Gastrocnemius medialis (tissue), 4 donors: ENCODE data around the gene AGFG2. TPM values are rescaled to one million over a fixed set of nuclear protein-coding genes. Genes with fewer than 3 reads are reported as not detected.

ENCODE experiments used
- ATAC-seq, 2 donors: fragments of 150-250 bp; one replicate each; pipeline ENCODE4 v1.9.1; 2016
- DNase-seq, 2 donors: peaks; one replicate each; pipeline ENCODE4 v3.0.0-alpha.2; 2019
- H3K27ac ChIP-seq, 4 donors: fragments of 200-600 bp; sonication (generic); 1 replicate in 1 of 4; 2 replicates in 3 of 4; pipeline ENCODE4 v1.5.1; 2016 to 2018; ENCODE audit warnings: mild to moderate bottlenecking in 2 of 4, moderate library complexity in 1 of 4
- H3K27me3 ChIP-seq, 3 donors: fragments of 200-600 bp; sonication (generic) in 2 of 3; 1 replicate in 1 of 3; 2 replicates in 2 of 3; pipeline versions ENCODE4 v1.5.1 to v1.6.0; 2016 to 2019; ENCODE audit warnings: mild to moderate bottlenecking in 1 of 3, moderate library complexity in 1 of 3
- H3K36me3 ChIP-seq, 2 donors: fragments of 200-600 bp; sonication (generic) in 1 of 2; one replicate each; pipeline ENCODE4 v1.5.1; 2017 to 2018
- H3K4me1 ChIP-seq, 2 donors: fragments of 200-600 bp; sonication (generic) in 1 of 2; one replicate each; pipeline ENCODE4 v1.5.1; 2016 to 2017; ENCODE audit warnings: mild to moderate bottlenecking in 2 of 2
- H3K4me3 ChIP-seq, 4 donors: fragments of 200-600 bp; sonication (generic) in 3 of 4; 1 replicate in 1 of 4; 2 replicates in 3 of 4; pipeline ENCODE4 v1.5.1; 2016 to 2019; ENCODE audit warnings: mild to moderate bottlenecking in 2 of 4
- H3K9me3 ChIP-seq, 3 donors: fragments of 200-600 bp; sonication (generic) in 2 of 3; 1 replicate in 1 of 3; 2 replicates in 2 of 3; pipeline ENCODE4 v1.5.1; 2016 to 2019
- POLR2A ChIP-seq, 2 donors: fragments of 450-650 bp; IDR thresholded peaks; one replicate each; pipeline ENCODE4 v1.6.1; 2017; ENCODE audit warnings: antibody characterized with exemption in 2 of 2, mild to moderate bottlenecking in 2 of 2, moderate library complexity in 2 of 2
- in situ Hi-C, 4 donors: fragments of 200-750 bp; cut with MboI; loops; one replicate each; pipeline versions ENCODE4 v1.15.0 to v1.8.0; 2017; ENCODE audit warnings: low sequenced_read_pairs in 4 of 4
- intact Hi-C: fragments of 100-400 bp; cut with DNase I; formaldehyde crosslinking; loops from one replicate; pipeline ENCODE4 v1.15.1; 2023; ENCODE audit warnings: low total_unique reads
- total RNA-seq, 4 donors: library from RNA; depleted of rRNA; stranded (reverse); fragments of >200 nt; gene quantifications; one replicate each; pipeline versions ENCODE4 v1.1.0 to v1.2.3, GENCODE V29; 2016
- TF ChIP-seq, protein P1 (sequence below), 5 experiments: fragments of 450-650 bp in 3 of 5; fragments of 200-600 bp in 2 of 5; sonication (generic) in 2 of 5; IDR thresholded peaks in 4 of 5; conservative IDR thresholded peaks in 1 of 5; 1 replicate in 4 of 5; 2 replicates in 1 of 5; pipeline ENCODE4 v1.5.1; 2016 to 2019; ENCODE audit warnings: antibody characterized with exemption in 5 of 5, mild to moderate bottlenecking in 3 of 5, moderate library complexity in 3 of 5

The AGFG2 gene
- total RNA-seq, 4 donors from 2014 or later = 10.7 to 16.4 (median 13.5) TPM

DNA sequence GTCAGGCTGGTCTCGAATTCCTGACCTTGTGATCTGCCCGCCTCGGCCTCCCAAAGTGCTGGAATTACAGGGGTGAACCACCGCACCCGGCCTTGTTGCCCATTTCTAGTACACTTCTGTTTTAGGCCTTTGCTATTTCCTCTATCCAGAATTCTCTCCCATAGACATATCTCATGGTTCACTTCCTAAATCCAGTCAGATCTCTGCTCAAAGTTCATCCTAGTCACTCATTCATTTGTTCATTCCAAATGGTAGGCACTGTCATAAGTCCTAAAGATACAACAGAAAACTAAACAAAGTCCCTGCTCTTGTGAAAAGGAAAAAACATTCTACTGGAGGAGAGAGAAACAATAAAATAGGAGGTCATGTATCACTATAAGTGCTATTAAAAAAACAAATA is 71.0 kb downstream of the AGFG2 start:
- H3K27me3 ChIP-seq = peaks cover 0 to 5% (median 2%) of the 10 kb centered on the region in 3 donors
- no peak overlapping the region for H3K27ac ChIP-seq
- H3K36me3 ChIP-seq = no peaks in the 10 kb centered on the region
- TF ChIP-seq POLR2A (IDR thresholded peaks at IDR 0.05) = no peak
- TF ChIP-seq, protein P1, sequence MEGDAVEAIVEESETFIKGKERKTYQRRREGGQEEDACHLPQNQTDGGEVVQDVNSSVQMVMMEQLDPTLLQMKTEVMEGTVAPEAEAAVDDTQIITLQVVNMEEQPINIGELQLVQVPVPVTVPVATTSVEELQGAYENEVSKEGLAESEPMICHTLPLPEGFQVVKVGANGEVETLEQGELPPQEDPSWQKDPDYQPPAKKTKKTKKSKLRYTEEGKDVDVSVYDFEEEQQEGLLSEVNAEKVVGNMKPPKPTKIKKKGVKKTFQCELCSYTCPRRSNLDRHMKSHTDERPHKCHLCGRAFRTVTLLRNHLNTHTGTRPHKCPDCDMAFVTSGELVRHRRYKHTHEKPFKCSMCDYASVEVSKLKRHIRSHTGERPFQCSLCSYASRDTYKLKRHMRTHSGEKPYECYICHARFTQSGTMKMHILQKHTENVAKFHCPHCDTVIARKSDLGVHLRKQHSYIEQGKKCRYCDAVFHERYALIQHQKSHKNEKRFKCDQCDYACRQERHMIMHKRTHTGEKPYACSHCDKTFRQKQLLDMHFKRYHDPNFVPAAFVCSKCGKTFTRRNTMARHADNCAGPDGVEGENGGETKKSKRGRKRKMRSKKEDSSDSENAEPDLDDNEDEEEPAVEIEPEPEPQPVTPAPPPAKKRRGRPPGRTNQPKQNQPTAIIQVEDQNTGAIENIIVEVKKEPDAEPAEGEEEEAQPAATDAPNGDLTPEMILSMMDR (IDR thresholded peaks at IDR 0.05 in 4 of 5, conservative IDR thresholded peaks at IDR 0.05 in 1 of 5) = no peak
- peaks cover 3 to 19% of the 10 kb centered on the region in 2 donors for H3K4me1 ChIP-seq
- no peak overlapping the region for H3K4me3 ChIP-seq
- H3K9me3 ChIP-seq = no peaks in the 10 kb centered on the region
- ATAC-seq = no peak
- DNase-seq = no peak
- intact Hi-C loops = loop anchor here (5.0 to 10.0 kb wide), 4 partner anchors 82 to 1465 kb away; partner anchors contain the start of genes GIGYF1, POP7 and TRIP6
- in situ Hi-C loops = no loop called here

- H3K9me3 ChIP-seq = no peaks in the 10 kb centered on the region
- H3K4me3 ChIP-seq = peak within 1 kb of the TSS; percentile 69 to 91 (median 76)
- peak; percentile 99 to 100 for ATAC-seq
- peak; percentile 74 to 75 for TF ChIP-seq POLR2A (IDR thresholded peaks at IDR 0.05)
- TF ChIP-seq, protein P1 (IDR thresholded peaks at IDR 0.05 in 4 of 5, conservative IDR thresholded peaks at IDR 0.05 in 1 of 5) = no peak
- peak; percentile 98 to 99 for DNase-seq
- H3K27me3 ChIP-seq = no peaks in the 10 kb centered on the region
- intact Hi-C loops = loop anchor here (1.0 to 10.0 kb wide), 5 partner anchors 26 to 253 kb away; partner anchors contain the start of genes FBXO24, GIGYF1, GNB2 and LRCH4
- no peaks in the 10 kb centered on the region for H3K36me3 ChIP-seq
- in situ Hi-C loops = no loop called here
- H3K4me1 ChIP-seq = peaks cover 0 to 14% of the 10 kb centered on the region in 2 donors
- peak within 1 kb of the TSS; percentile 90 to 99 (median 96) for H3K27ac ChIP-seq
These were observed 73.2 kb downstream of the AGFG2 start, which contains the start of gene MOSPD3 for GRCh38 chr7:100611983-100612729. Gene MOSPD3 (plus strand): TSS chr7:100612540. CDS start chr7:100612792, 252 bp downstream.

GRCh38 chr7:100612730-100613390 is 73.9 kb downstream of the AGFG2 start:
- Histone ChIP-seq H3K4me1 (peaks cover 0 to 14% of the 10 kb centered on the region in 2 donors), H3K27me3 (no peaks in the 10 kb centered on the region), H3K4me3 (peak overlapping the region; percentile 69 to 91 (median 76)), H3K27ac (peak overlapping the region; percentile 90 to 99 (median 96)), H3K9me3 (no peaks in the 10 kb centered on the region), H3K36me3 (no peaks in the 10 kb centered on the region)
- in situ Hi-C loops = no loop called here
- ATAC-seq = no peak
- no peak for TF ChIP-seq POLR2A (IDR thresholded peaks at IDR 0.05)
- TF ChIP-seq, protein P1 (IDR thresholded peaks at IDR 0.05 in 4 of 5, conservative IDR thresholded peaks at IDR 0.05 in 1 of 5) = peak in 1 of 5 experiments; percentile 11
- intact Hi-C loops = loop anchor here (1.0 to 10.0 kb wide), 5 partner anchors 27 to 252 kb away; partner anchors contain the start of genes FBXO24, GIGYF1, GNB2 and LRCH4
- no peak for DNase-seq

DNA sequence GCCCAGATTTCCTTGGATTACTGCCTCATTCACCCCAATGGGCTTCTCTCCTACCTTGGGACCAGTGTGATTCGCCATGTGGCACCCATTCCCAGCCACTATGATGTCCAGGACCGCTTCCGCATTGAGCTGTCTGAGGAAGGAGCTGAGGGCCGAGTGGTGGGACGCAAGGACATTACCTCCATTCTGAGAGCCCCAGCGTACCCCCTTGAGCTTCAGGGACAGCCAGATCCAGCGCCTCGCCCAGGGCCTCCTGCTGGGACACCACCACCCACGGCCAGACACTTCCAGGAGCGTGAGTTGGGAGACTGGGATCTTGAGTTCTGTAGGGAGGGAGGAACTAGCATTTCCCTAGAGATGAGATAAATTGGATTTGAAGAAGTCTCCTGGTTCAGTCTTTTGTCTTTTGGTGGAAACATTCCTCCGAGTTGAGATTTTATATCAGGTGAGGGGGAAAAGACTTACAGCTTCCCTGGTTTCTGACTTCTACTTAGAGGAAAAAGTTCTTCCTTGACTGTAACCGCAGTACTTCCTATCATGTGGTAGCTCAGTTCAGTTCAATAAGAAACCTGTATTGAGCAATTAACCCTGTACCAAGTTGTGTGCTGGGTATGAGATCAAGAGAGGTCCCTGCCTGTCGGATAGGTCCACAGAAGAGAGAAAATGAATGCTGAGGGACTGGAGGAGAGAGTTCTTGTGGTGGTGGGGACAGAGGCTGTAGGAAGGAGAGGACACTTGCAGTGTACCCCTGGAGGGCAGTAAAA is 74.6 kb downstream of the AGFG2 start:
- Histone ChIP-seq H3K9me3 (no peaks in the 10 kb centered on the region), H3K27me3 (no peaks in the 10 kb centered on the region), H3K4me3 (peak overlapping the region in 2 of 4 donors; percentile 74 to 78), H3K27ac (no peak overlapping the region), H3K4me1 (peaks cover 0 to 14% of the 10 kb centered on the region in 2 donors), H3K36me3 (no peaks in the 10 kb centered on the region)
- in situ Hi-C loops = no loop called here
- intact Hi-C loops = loop anchor here (5.0 to 10.0 kb wide), 3 partner anchors 79 to 251 kb away; partner anchors contain the start of genes GIGYF1, POP7 and TRIP6
- TF ChIP-seq, protein P1 (IDR thresholded peaks at IDR 0.05 in 4 of 5, conservative IDR thresholded peaks at IDR 0.05 in 1 of 5) = peak in 1 of 5 experiments; percentile 3
- TF ChIP-seq POLR2A (IDR thresholded peaks at IDR 0.05) = no peak
- no peak for ATAC-seq
- no peak for DNase-seq
